K562 (cell line): ENCODE results near the gene RBM12.

ENCODE experiments used
- DACH1 ChIP-seq: fragments of 450-650 bp; IDR thresholded peaks from 2 replicates; pipeline ENCODE4 v1.6.1; 2018; ENCODE audit not compliant: partially characterized antibody
- EWSR1 ChIP-seq: fragments of 450-650 bp; IDR thresholded peaks from 2 replicates; pipeline ENCODE4 v1.6.1; 2018; ENCODE audit warnings: borderline replicate concordance, mild to moderate bottlenecking, low read depth, moderate library complexity; ENCODE audit not compliant: partially characterized antibody
- FOXM1 ChIP-seq, 2 experiments: fragments of 450-650 bp in 1 of 2; sonication (generic) in 1 of 2; formaldehyde crosslinking in 1 of 2; IDR thresholded peaks; 2 replicates each; pipeline versions ENCODE4 v1.6.1 to v1.9.0; 2017 to 2022; ENCODE audit warnings: low read depth in 2 of 2, mild to moderate bottlenecking in 2 of 2, missing genetic modification reagents in 1 of 2, moderate library complexity in 1 of 2
- MCM5 ChIP-seq: fragments of 450-650 bp; IDR thresholded peaks from 2 replicates; pipeline ENCODE4 v1.6.1; 2016; ENCODE audit warnings: low read depth
- NFRKB ChIP-seq: fragments of 450-650 bp; IDR thresholded peaks from 2 replicates; pipeline ENCODE4 v1.6.1; 2016; ENCODE audit warnings: low read depth
- POLR2AphosphoS2 ChIP-seq: IDR thresholded peaks from 2 replicates; pipeline ENCODE4 v1.6.1; 2012; ENCODE audit warnings: low read length, improper control_type of control experiment
- SRSF9 ChIP-seq: fragments of 200-400 bp; formaldehyde crosslinking; IDR thresholded peaks from 2 replicates; pipeline ENCODE4 v1.6.1; 2017; ENCODE audit warnings: low read depth, low read length, borderline replicate concordance
- YY1 ChIP-seq, 3 experiments: IDR thresholded peaks; 2 replicates each; pipeline ENCODE4 v1.6.1; 2011; ENCODE audit warnings: low read length in 2 of 3, mild to moderate bottlenecking in 2 of 3, moderate library complexity in 2 of 3, borderline replicate concordance in 1 of 3, control low read depth in 1 of 3, low read depth in 1 of 3; ENCODE audit not compliant: insufficient read depth in 3 of 3, insufficient replicate concordance in 2 of 3, control insufficient read depth in 1 of 3, insufficient read length in 1 of 3; ENCODE audit errors: extremely low read depth in 1 of 3
- ZNF212 ChIP-seq: fragments of 450-650 bp; formaldehyde crosslinking; IDR thresholded peaks from 2 replicates; pipeline ENCODE4 v1.4.0; 2020; ENCODE audit warnings: mild to moderate bottlenecking
- ZNF23 ChIP-seq: fragments of 250-450 bp; sonication (Bioruptor Pico); IDR thresholded peaks from 2 replicates; pipeline ENCODE4 v1.4.0; 2020; ENCODE audit warnings: mild to moderate bottlenecking
- ZNF436 ChIP-seq: fragments of 250-450, 450-650 bp; sonication (Bioruptor Pico); formaldehyde crosslinking; IDR thresholded peaks from 2 replicates; pipeline ENCODE4 v1.7.0; 2020; ENCODE audit warnings: mild to moderate bottlenecking

DNA sequence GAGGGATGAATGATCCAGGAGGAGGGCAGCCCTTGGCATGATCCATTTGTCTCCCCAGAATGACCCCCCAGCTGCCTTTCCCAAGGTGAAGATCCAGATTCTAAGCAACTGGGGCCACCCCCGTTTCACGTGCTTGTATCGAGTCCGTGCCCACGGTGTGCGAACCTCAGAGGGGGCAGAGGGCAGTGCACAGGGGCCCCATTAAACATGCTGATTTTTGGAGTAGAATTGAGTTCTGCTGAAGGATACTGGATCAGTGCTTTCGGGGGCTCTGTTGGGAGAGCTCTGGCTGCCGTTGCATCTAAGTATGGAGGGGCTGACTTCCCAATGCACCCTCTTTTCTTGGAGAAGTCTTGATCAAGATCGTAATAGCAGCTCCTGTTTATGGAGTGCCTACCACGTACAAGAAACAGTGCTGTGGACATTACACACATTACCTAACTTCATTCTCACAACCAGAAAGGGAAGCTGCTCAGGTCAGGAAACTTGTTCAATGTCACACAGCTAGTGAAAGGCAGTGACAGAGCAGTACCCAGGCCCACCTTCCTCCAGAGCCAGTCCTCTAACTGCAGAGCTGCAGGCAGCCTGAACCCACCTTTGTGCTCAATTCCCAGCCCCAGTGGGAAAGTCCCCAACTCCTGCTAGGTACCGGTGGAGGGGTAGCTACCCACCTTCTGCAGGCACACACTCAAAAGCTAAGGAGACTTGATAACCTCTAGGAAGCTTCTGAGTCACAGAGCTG, 43.7 kb downstream of the RBM12 start:
- TF ChIP-seq ZNF436 (CRISPR knock-in tag) = no peak
- TF ChIP-seq SRSF9 = no peak
- no peak for TF ChIP-seq DACH1
- TF ChIP-seq ZNF23 (CRISPR knock-in tag) = no peak
- no peak for TF ChIP-seq ZNF212 (CRISPR knock-in tag)
- TF ChIP-seq YY1 (IDR thresholded peaks at IDR 0.05; ENCODE audit: borderline replicate concordance in 1 of 3, control insufficient read depth in 1 of 3, extremely low read depth in 1 of 3, insufficient read depth in 3 of 3, insufficient read length in 1 of 3, insufficient replicate concordance in 2 of 3, low read depth in 1 of 3, low read length in 2 of 3) = no peak
- no peak for TF ChIP-seq MCM5
- TF ChIP-seq EWSR1 = no peak
- TF ChIP-seq FOXM1 (IDR thresholded peaks at IDR 0.05; ENCODE audit: low read depth) = no peak
- no peak for TF ChIP-seq FOXM1 (CRISPR knock-in tag; IDR thresholded peaks at IDR 0.05; ENCODE audit: low read depth)
- TF ChIP-seq NFRKB = no peak
- no peak for TF ChIP-seq POLR2AphosphoS2
